Keratinocyte (primary cell): ENCODE results near the gene LRRIQ1. TPM values are rescaled to one million over a fixed set of nuclear protein-coding genes. Genes with fewer than 3 reads are reported as not detected.
"Not testable (repeated sequence)": the region's sequence is repeated elsewhere in the genome, so short reads cannot be mapped to it uniquely, and the experiment has no call there.

Experiments used
- DNase-seq: peaks from one replicate; pipeline ENCODE4 v3.0.0-alpha.2; 2011; ENCODE audit warnings: low read depth, missing footprints, low spot score
- FAIRE-seq: peaks from 2 replicates; lab custom pipeline; 2011; peaks lifted over from hg19 to GRCh38; lab: Jason Lieb, UNC
- H2AFZ ChIP-seq: 2 replicates; pipeline ENCODE4 v1.6.0; 2012; ENCODE audit warnings: low read length, control low read depth, inconsistent platforms; ENCODE audit not compliant: control insufficient read depth
- H3K27ac ChIP-seq: 2 replicates; pipeline ENCODE4 v1.5.1; 2011; ENCODE audit warnings: low read length; ENCODE audit not compliant: control insufficient read depth, insufficient read depth
- H3K27me3 ChIP-seq: 3 replicates; pipeline ENCODE4 v1.6.0; 2011; ENCODE audit warnings: low read length; ENCODE audit not compliant: control insufficient read depth, insufficient read depth; ENCODE audit errors: extremely low read depth
- H3K36me3 ChIP-seq, 2 experiments: 2 replicates in 1 of 2; 3 replicates in 1 of 2; pipeline ENCODE4 v1.5.1; 2011; ENCODE audit warnings: low read length in 2 of 2, mild to moderate bottlenecking in 1 of 2; ENCODE audit not compliant: control insufficient read depth in 2 of 2, insufficient read depth in 2 of 2; ENCODE audit errors: extremely low read depth in 1 of 2
- H3K4me1 ChIP-seq: 3 replicates; pipeline ENCODE4 v1.5.1; 2011; ENCODE audit warnings: low read length; ENCODE audit not compliant: control insufficient read depth, insufficient read depth; ENCODE audit errors: extremely low read depth
- H3K4me2 ChIP-seq: 3 replicates; pipeline ENCODE4 v1.6.0; 2011; ENCODE audit warnings: low read depth, low read length; ENCODE audit not compliant: control insufficient read depth, insufficient read depth; ENCODE audit errors: extremely low read depth
- H3K4me3 ChIP-seq, 3 experiments: fragments of 200-600 bp in 1 of 3; sonication (generic) in 1 of 3; 2 replicates in 2 of 3; 3 replicates in 1 of 3; pipeline ENCODE4 v1.5.1; 2011 to 2016; ENCODE audit warnings: low read length in 3 of 3, mild to moderate bottlenecking in 3 of 3, control low read depth in 2 of 3, inconsistent platforms in 1 of 3, low read depth in 1 of 3, mixed read lengths in 1 of 3, mixed run types in 1 of 3, moderate library complexity in 1 of 3; ENCODE audit not compliant: control insufficient read depth in 2 of 3, insufficient read depth in 2 of 3; ENCODE audit errors: extremely low read depth in 1 of 3
- H3K79me2 ChIP-seq: 2 replicates; pipeline ENCODE4 v1.6.0; 2012; ENCODE audit warnings: low read length; ENCODE audit not compliant: control insufficient read depth, insufficient read depth
- H3K9ac ChIP-seq: 3 replicates; pipeline ENCODE4 v1.6.0; 2011; ENCODE audit warnings: low read length; ENCODE audit not compliant: control insufficient read depth, insufficient read depth; ENCODE audit errors: extremely low read depth
- H3K9me1 ChIP-seq: 3 replicates; pipeline ENCODE4 v1.6.0; 2011; ENCODE audit warnings: low read length; ENCODE audit not compliant: control insufficient read depth, insufficient read depth; ENCODE audit errors: extremely low read depth
- H3K9me3 ChIP-seq: 2 replicates; pipeline ENCODE4 v1.5.1; 2012; ENCODE audit warnings: low read depth, low read length; ENCODE audit not compliant: control insufficient read depth
- H4K20me1 ChIP-seq: 3 replicates; pipeline ENCODE4 v1.6.0; 2011; ENCODE audit warnings: low read length; ENCODE audit not compliant: control insufficient read depth, insufficient read depth; ENCODE audit errors: extremely low read depth
- CTCF ChIP-seq, 3 experiments: IDR thresholded peaks in 1 of 3; conservative IDR thresholded peaks in 1 of 3; optimal IDR thresholded peaks in 1 of 3; 2 replicates in 2 of 3; 3 replicates in 1 of 3; pipeline versions ENCODE3 to v1.5.1; 2011; ENCODE audit warnings: low read length in 3 of 3, mild to moderate bottlenecking in 3 of 3, moderate library complexity in 2 of 3, control low read depth in 1 of 3, inconsistent platforms in 1 of 3; ENCODE audit not compliant: insufficient read depth in 2 of 3; ENCODE audit errors: extremely low read depth in 1 of 3
- EZH2 ChIP-seq: IDR thresholded peaks from one replicate; pipeline ENCODE4 v1.6.1; 2012; ENCODE audit warnings: inconsistent platforms, mild to moderate bottlenecking, low read length, moderate library complexity
- dilution Hi-C: fragments of 300-500 bp; cut with MboI; formaldehyde crosslinking; loops from one replicate; pipeline ENCODE4 v1.7.0; 2020; ENCODE audit warnings: low sequenced_read_pairs; ENCODE audit not compliant: extremely low pct_ligation_motif_present
- polyA plus RNA-seq, 5 experiments: library from polyadenylated mRNA; depleted of rRNA in 3 of 5; stranded (reverse) in 3 of 5; stranded (forward) in 1 of 5; unstranded in 1 of 5; fragments of >200 nt; gene quantifications; 1 replicate in 1 of 5; 2 replicates in 3 of 5; 3 replicates in 1 of 5; pipeline versions ENCODE4 v1.2.1 to v1.2.3, GENCODE V29; 2011 to 2012; ENCODE audit warnings: missing spikeins in 2 of 5, low read depth in 1 of 5, low replicate concordance in 1 of 5

Gene LRRIQ1
- polyA plus RNA-seq, 1 donor (not counting 4 experiments of a cell fraction or from before 2014, with no cell fraction given) = 0.84 TPM

GRCh38 chr12:85190728-85191127, 154.6 kb downstream of the LRRIQ1 start:
- H2AFZ ChIP-seq = no peak overlapping the region
- no peaks in the 10 kb centered on the region for H3K9me1 ChIP-seq
- TF ChIP-seq EZH2 (no peak), CTCF (optimal IDR thresholded peaks at IDR 0.05 in 1 of 3, IDR thresholded peaks at IDR 0.05 in 1 of 3, conservative IDR thresholded peaks at IDR 0.05 in 1 of 3; ENCODE audit: extremely low read depth in 1 of 3, insufficient read depth in 2 of 3, low read length in 3 of 3) (no peak)
- H3K27ac ChIP-seq = no peak overlapping the region
- no peaks in the 10 kb centered on the region for H3K4me1 ChIP-seq
- no peaks in the 10 kb centered on the region for H3K27me3 ChIP-seq
- no peak overlapping the region for H3K4me2 ChIP-seq
- dilution Hi-C loops = no loop called here
- no peaks in the 10 kb centered on the region for H3K9me3 ChIP-seq
- no peaks in the 10 kb centered on the region for H3K36me3 ChIP-seq
- H3K79me2 ChIP-seq = no peaks in the 10 kb centered on the region
- H3K9ac ChIP-seq = no peak overlapping the region
- DNase-seq = no peak
- FAIRE-seq = no peak
- no peaks in the 10 kb centered on the region for H4K20me1 ChIP-seq
- no peak overlapping the region for H3K4me3 ChIP-seq

GRCh38 chr12:85203809-85204208, 167.7 kb downstream of the LRRIQ1 start:
- H3K9me1 ChIP-seq, FAIRE-seq, dilution Hi-C loops, H2AFZ ChIP-seq, H3K27me3 ChIP-seq, H3K9me3 ChIP-seq, H3K79me2 ChIP-seq, H3K9ac ChIP-seq, H3K27ac ChIP-seq, H4K20me1 ChIP-seq, H3K4me3 ChIP-seq, H3K4me1 ChIP-seq, H3K36me3 ChIP-seq, DNase-seq, H3K4me2 ChIP-seq: not testable (repeated sequence)

- H3K36me3 ChIP-seq = no peaks in the 10 kb centered on the region
- no peaks in the 10 kb centered on the region for H3K9me3 ChIP-seq
- FAIRE-seq (no peak), DNase-seq (no peak)
- no peaks in the 10 kb centered on the region for H4K20me1 ChIP-seq
- TF ChIP-seq CTCF (optimal IDR thresholded peaks at IDR 0.05 in 1 of 3, IDR thresholded peaks at IDR 0.05 in 1 of 3, conservative IDR thresholded peaks at IDR 0.05 in 1 of 3; ENCODE audit: extremely low read depth in 1 of 3, insufficient read depth in 2 of 3, low read length in 3 of 3) = no peak
- TF ChIP-seq EZH2 = no peak
- H3K4me1 ChIP-seq = no peaks in the 10 kb centered on the region
- dilution Hi-C loops = no loop called here
- H3K27me3 ChIP-seq = no peaks in the 10 kb centered on the region
- H3K27ac ChIP-seq = no peak overlapping the region
- H3K9ac ChIP-seq = no peak overlapping the region
- no peaks in the 10 kb centered on the region for H3K9me1 ChIP-seq
- no peak overlapping the region for H3K4me3 ChIP-seq
- H2AFZ ChIP-seq = no peak overlapping the region
- H3K4me2 ChIP-seq = no peak overlapping the region
- no peaks in the 10 kb centered on the region for H3K79me2 ChIP-seq
Measured at GRCh38 chr12:85206543-85206942, 170.4 kb downstream of the LRRIQ1 start.

- DNase-seq, FAIRE-seq, H2AFZ ChIP-seq, H3K79me2 ChIP-seq, dilution Hi-C loops, H3K36me3 ChIP-seq, H3K4me2 ChIP-seq, H3K9me1 ChIP-seq, H3K27me3 ChIP-seq, H3K4me3 ChIP-seq, H3K9ac ChIP-seq, H3K9me3 ChIP-seq, H3K4me1 ChIP-seq, H4K20me1 ChIP-seq, H3K27ac ChIP-seq: not testable (repeated sequence)
Measured at GRCh38 chr12:85224339-85224738, 188.2 kb downstream of the LRRIQ1 start.
